Fibroblast of lung (primary cell): ENCODE results near the gene WDR33. TPM values are rescaled to one million over a fixed set of nuclear protein-coding genes. Genes with fewer than 3 reads are reported as not detected.
A peak's percentile ranks its signal among the peaks of the same experiment; 100 is the strongest.

ENCODE experiments used
- DNase-seq, 2 donors: peaks; one replicate each; pipeline versions ENCODE4 v3.0.0 to v3.0.0-alpha.2; 2010; ENCODE audit warnings: low read depth in 2 of 2
- H2AFZ ChIP-seq: 2 replicates; pipeline ENCODE4 v1.5.1; 2012; ENCODE audit warnings: low read length, control low read depth, inconsistent platforms
- H3K27ac ChIP-seq: 2 replicates; pipeline ENCODE4 v1.5.1; 2011; ENCODE audit warnings: low read length, control low read depth; ENCODE audit not compliant: insufficient read depth
- H3K27me3 ChIP-seq: 2 replicates; pipeline ENCODE4 v1.5.1; 2011; ENCODE audit warnings: mild to moderate bottlenecking, low read length; ENCODE audit not compliant: control insufficient read depth, insufficient read depth
- H3K36me3 ChIP-seq: 2 replicates; pipeline ENCODE4 v1.5.1; 2011; ENCODE audit warnings: low read length; ENCODE audit not compliant: control insufficient read depth, insufficient read depth
- H3K4me1 ChIP-seq: 2 replicates; pipeline ENCODE4 v1.5.1; 2011; ENCODE audit warnings: low read length; ENCODE audit not compliant: control insufficient read depth, insufficient read depth; ENCODE audit errors: extremely low read depth
- H3K4me2 ChIP-seq: 2 replicates; pipeline ENCODE4 v1.5.1; 2011; ENCODE audit warnings: low read length, control low read depth; ENCODE audit not compliant: insufficient read depth; ENCODE audit errors: extremely low read depth
- H3K4me3 ChIP-seq, 4 experiments: fragments of 200-600 bp in 1 of 4; sonication (generic) in 1 of 4; replicated peaks in 1 of 4; 2 replicates each; pipeline ENCODE4 v1.5.1; 2011 to 2016; ENCODE audit warnings: low read length in 4 of 4, low read depth in 3 of 4, mild to moderate bottlenecking in 3 of 4, control low read depth in 2 of 4, inconsistent platforms in 1 of 4, mixed read lengths in 1 of 4; ENCODE audit not compliant: insufficient read depth in 1 of 4; ENCODE audit errors: control extremely low read depth in 1 of 4
- H3K79me2 ChIP-seq: 2 replicates; pipeline ENCODE4 v1.5.1; 2012; ENCODE audit warnings: mild to moderate bottlenecking, low read length, inconsistent platforms; ENCODE audit not compliant: control insufficient read depth, insufficient read depth
- H3K9ac ChIP-seq: 2 replicates; pipeline ENCODE4 v1.5.1; 2011; ENCODE audit warnings: mild to moderate bottlenecking, low read length, control low read depth; ENCODE audit not compliant: insufficient read depth
- H3K9me3 ChIP-seq: 2 replicates; pipeline ENCODE4 v1.5.1; 2012; ENCODE audit warnings: low read depth, low read length; ENCODE audit not compliant: control insufficient read depth, insufficient read depth
- H4K20me1 ChIP-seq: 2 replicates; pipeline ENCODE4 v1.5.1; 2011; ENCODE audit warnings: low read length; ENCODE audit not compliant: control insufficient read depth, insufficient read depth; ENCODE audit errors: extremely low read depth
- CTCF ChIP-seq, 2 donors: IDR thresholded peaks in 1 of 2; conservative IDR thresholded peaks in 1 of 2; 1 replicate in 1 of 2; 2 replicates in 1 of 2; pipeline ENCODE4 v1.5.1; 2011 to 2012; ENCODE audit warnings: low read length in 2 of 2, control low read depth in 1 of 2, inconsistent platforms in 1 of 2, low read depth in 1 of 2, mild to moderate bottlenecking in 1 of 2
- EZH2 ChIP-seq: IDR thresholded peaks from 2 replicates; pipeline ENCODE4 v1.5.1; 2012; ENCODE audit warnings: low read length, control low read depth, mild to moderate bottlenecking; ENCODE audit errors: missing control alignments
- polyA plus RNA-seq, 2 donors: library from polyadenylated mRNA; depleted of rRNA in 1 of 2; stranded (reverse) in 1 of 2; unstranded in 1 of 2; fragments of >200 nt; gene quantifications; 2 replicates each; pipeline ENCODE4 v1.2.1, GENCODE V29; 2011 to 2012; ENCODE audit warnings: missing spikeins in 1 of 2
- total RNA-seq: library from RNA; depleted of rRNA; stranded (reverse); fragments of >200 nt; gene quantifications from 2 replicates; pipeline ENCODE4 v1.2.1, GENCODE V29; 2014

The WDR33 gene
- total and polyA plus RNA-seq, 2 donors (not counting 1 experiment from before 2014, with no cell fraction given), result 27.2 to 28.6 TPM

GRCh38 chr2:127792805-127793204 is 18.2 kb downstream of the WDR33 start:
- H2AFZ ChIP-seq, result no peak overlapping the region
- no peak overlapping the region for H3K4me2 ChIP-seq
- H3K27ac ChIP-seq, result no peak overlapping the region
- no peak for DNase-seq
- no peaks in the 10 kb centered on the region for H3K27me3 ChIP-seq
- peaks cover 55% of the 10 kb centered on the region for H3K79me2 ChIP-seq
- H3K36me3 ChIP-seq, result no peaks in the 10 kb centered on the region
- peaks cover 2% of the 10 kb centered on the region for H4K20me1 ChIP-seq
- no peaks in the 10 kb centered on the region for H3K4me1 ChIP-seq
- H3K9me3 ChIP-seq, result no peaks in the 10 kb centered on the region
- no peak overlapping the region for H3K4me3 ChIP-seq
- no peak overlapping the region for H3K9ac ChIP-seq
- TF ChIP-seq CTCF (conservative IDR thresholded peaks at IDR 0.05 in 1 of 2, IDR thresholded peaks at IDR 0.05 in 1 of 2; ENCODE audit: low read depth in 1 of 2, low read length in 2 of 2) (no peak), EZH2 (no peak)

- Histone ChIP-seq H3K36me3 (no peaks in the 10 kb centered on the region), H3K4me1 (no peaks in the 10 kb centered on the region), H3K4me3 (no peak overlapping the region), H2AFZ (no peak overlapping the region), H3K27me3 (no peaks in the 10 kb centered on the region), H3K9me3 (no peaks in the 10 kb centered on the region), H3K9ac (no peak overlapping the region), H3K4me2 (no peak overlapping the region), H3K27ac (no peak overlapping the region), H3K79me2 (peaks cover 46% of the 10 kb centered on the region), H4K20me1 (no peaks in the 10 kb centered on the region)
- DNase-seq, result peak in 1 of 2 donors; percentile 7
- TF ChIP-seq CTCF (conservative IDR thresholded peaks at IDR 0.05 in 1 of 2, IDR thresholded peaks at IDR 0.05 in 1 of 2; ENCODE audit: low read depth in 1 of 2, low read length in 2 of 2) (no peak), EZH2 (no peak)
Observed at GRCh38 chr2:127790694-127791529, 20.1 kb downstream of the WDR33 start.

- Histone ChIP-seq H3K27ac (no peak overlapping the region), H3K9me3 (no peaks in the 10 kb centered on the region), H2AFZ (no peak overlapping the region), H4K20me1 (no peaks in the 10 kb centered on the region), H3K4me1 (no peaks in the 10 kb centered on the region), H3K79me2 (peaks cover 37% of the 10 kb centered on the region), H3K36me3 (no peaks in the 10 kb centered on the region), H3K4me2 (no peak overlapping the region), H3K27me3 (no peaks in the 10 kb centered on the region), H3K9ac (no peak overlapping the region), H3K4me3 (no peak overlapping the region)
- TF ChIP-seq CTCF (conservative IDR thresholded peaks at IDR 0.05 in 1 of 2, IDR thresholded peaks at IDR 0.05 in 1 of 2; ENCODE audit: low read depth in 1 of 2, low read length in 2 of 2) (no peak), EZH2 (no peak)
- DNase-seq, result no peak
Observed at GRCh38 chr2:127786048-127786809, 24.7 kb downstream of the WDR33 start.
